Measurements from ENCODE around the gene C1QL4.
"Not testable (repeated sequence)": the region's sequence is repeated elsewhere in the genome, so short reads cannot be mapped to it uniquely, and the experiment has no call there.

The C1QL4 gene

DNA sequence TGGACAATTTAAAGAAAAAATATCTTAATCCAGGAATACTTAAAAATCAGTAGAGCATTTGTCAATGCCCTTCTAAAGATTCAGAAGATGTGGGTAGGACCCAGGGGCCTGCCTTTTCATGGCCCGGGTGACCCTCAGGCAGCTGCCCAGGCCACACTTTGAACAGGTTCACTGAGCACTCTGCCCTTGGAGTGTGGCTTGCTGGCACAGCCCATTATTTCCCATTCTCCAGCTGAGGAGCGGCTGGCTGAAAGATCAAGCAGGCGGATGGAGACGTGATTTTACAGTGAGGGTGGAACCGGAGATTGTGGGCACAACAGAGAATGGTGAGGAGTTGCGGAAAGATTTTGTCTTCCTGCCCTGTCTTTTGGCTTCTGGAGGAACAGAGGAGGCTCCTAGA, 49.1 kb downstream of the C1QL4 start:
- Histone ChIP-seq H3K79me2 (ENCODE audit: control insufficient read depth, insufficient read depth, low read length, unreplicated experiment) (no peaks in the 10 kb centered on the region), H3K27me3 (ENCODE audit: insufficient read depth, low read length) (no peaks in the 10 kb centered on the region), H3K27ac (ENCODE audit: low read depth, low read length) (no peak overlapping the region), H2AFZ (ENCODE audit: low read length, unreplicated experiment) (no peak overlapping the region), H3K4me1 (ENCODE audit: control insufficient read depth, insufficient read depth, low read length, unreplicated experiment) (no peaks in the 10 kb centered on the region), H3K36me3 (ENCODE audit: insufficient read depth, low read length) (no peaks in the 10 kb centered on the region), H3K4me3 (ENCODE audit: low read depth, low read length) (no peak overlapping the region)

DNA sequence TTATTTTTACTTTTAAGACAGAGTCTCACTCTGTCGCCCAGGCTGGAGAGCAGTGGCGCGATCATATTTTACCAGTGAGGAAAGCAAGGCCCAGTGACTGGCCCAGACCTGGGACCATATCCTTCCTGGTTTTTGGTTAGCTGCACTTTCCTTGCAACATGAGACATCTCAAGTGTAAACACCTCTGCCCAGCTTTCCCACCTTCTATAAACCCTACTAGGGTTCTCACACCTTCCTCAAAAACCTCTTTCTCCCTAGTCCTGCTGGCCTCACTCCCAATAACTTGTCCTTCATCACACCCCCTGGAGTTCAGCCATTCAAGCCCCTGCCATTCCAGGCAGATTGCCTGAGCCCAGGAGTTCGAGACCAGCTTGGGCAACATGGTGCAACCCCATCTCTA, 52.3 kb downstream of the C1QL4 start:
- no peaks in the 10 kb centered on the region for H3K4me1 ChIP-seq (ENCODE audit: control insufficient read depth, insufficient read depth, low read length, unreplicated experiment)
- no peaks in the 10 kb centered on the region for H3K27me3 ChIP-seq (ENCODE audit: insufficient read depth, low read length)
- H3K36me3 ChIP-seq (ENCODE audit: insufficient read depth, low read length), result no peaks in the 10 kb centered on the region
- H3K79me2 ChIP-seq (ENCODE audit: control insufficient read depth, insufficient read depth, low read length, unreplicated experiment), result no peaks in the 10 kb centered on the region
- H2AFZ ChIP-seq (ENCODE audit: low read length, unreplicated experiment), result no peak overlapping the region
- H3K27ac ChIP-seq (ENCODE audit: low read depth, low read length), result no peak overlapping the region
- H3K4me3 ChIP-seq (ENCODE audit: low read depth, low read length), result no peak overlapping the region

DNA sequence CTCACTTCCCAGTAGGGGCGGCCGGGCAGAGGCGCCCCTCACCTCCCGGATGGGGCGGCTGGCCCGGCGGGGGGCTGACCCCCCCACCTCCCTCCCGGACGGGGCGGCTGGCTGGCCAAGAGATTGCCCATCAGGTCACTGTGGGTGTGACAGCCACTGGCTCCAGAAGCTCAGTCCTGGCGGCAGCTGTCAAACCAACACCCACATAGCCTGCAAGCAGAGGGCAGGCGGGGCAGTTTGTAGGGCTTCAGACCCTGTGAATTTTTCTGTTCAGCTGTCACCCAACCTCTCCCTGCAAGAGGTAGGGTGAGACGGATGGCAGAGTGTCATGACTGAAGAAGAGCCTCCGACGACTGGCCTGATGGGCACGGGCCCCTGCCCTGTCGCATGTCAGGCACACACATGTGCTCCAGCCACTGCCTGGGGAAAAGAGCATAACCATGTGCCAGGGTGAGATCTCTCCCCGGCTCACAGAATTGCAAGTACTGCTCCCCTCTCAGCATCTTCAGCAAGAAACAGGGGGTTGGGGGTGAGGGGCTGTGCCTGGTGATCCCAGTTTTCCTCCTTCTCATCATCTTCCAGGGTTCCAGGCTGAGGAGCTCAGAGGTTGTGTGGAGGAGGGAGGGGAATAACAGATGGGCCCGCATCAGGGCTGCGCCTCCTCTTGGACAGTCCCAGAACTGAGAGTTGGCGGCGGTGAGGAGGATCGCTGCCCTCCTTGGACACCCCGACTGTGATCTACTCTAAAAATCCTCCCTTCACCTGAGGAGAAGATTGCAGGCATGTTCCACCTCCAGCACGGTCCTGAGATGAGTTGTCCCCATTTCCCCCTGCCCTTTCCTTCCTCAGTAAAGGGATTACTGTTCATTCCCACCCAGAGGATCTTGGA, 53.2 kb downstream of the C1QL4 start:
- H2AFZ ChIP-seq (ENCODE audit: low read length, unreplicated experiment), result no peak overlapping the region

DNA sequence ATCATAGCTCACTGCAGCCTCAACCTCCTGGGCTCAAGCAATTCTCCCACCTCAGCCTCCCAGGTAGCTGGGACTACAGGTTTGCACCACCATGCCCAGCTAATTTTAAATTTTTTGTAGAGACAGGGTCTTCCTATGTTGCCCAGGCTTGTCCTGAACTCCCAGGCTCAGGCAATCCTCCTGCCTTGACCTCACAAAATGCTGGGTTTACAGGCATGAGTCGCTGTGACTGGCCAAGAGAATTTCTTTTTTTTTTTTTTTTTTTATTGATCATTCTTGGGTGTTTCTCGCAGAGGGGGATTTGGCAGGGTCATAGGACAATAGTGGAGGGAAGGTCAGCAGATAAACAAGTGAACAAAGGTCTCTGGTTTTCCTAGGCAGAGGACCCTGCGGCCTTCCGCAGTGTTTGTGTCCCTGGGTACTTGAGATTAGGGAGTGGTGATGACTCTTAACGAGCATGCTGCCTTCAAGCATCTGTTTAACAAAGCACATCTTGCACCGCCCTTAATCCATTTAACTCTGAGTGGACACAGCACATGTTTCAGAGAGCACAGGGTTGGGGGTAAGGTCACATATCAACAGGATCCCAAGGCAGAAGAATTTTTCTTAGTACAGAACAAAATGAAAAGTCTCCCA, 54.1 kb downstream of the C1QL4 start:
- H2AFZ ChIP-seq (ENCODE audit: low read length, unreplicated experiment); H3K27ac ChIP-seq (ENCODE audit: low read depth, low read length); H3K36me3 ChIP-seq (ENCODE audit: insufficient read depth, low read length); H3K79me2 ChIP-seq (ENCODE audit: control insufficient read depth, insufficient read depth, low read length, unreplicated experiment); H3K27me3 ChIP-seq (ENCODE audit: insufficient read depth, low read length); H3K4me3 ChIP-seq (ENCODE audit: low read depth, low read length); H3K4me1 ChIP-seq (ENCODE audit: control insufficient read depth, insufficient read depth, low read length, unreplicated experiment): not testable (repeated sequence)

More for the DNA sequence above, 53.2 kb downstream of the C1QL4 start:
- Histone ChIP-seq H3K4me3 (ENCODE audit: low read depth, low read length) (no peak overlapping the region), H3K79me2 (ENCODE audit: control insufficient read depth, insufficient read depth, low read length, unreplicated experiment) (no peaks in the 10 kb centered on the region), H3K4me1 (ENCODE audit: control insufficient read depth, insufficient read depth, low read length, unreplicated experiment) (no peaks in the 10 kb centered on the region), H3K27me3 (ENCODE audit: insufficient read depth, low read length) (no peaks in the 10 kb centered on the region), H3K36me3 (ENCODE audit: insufficient read depth, low read length) (no peaks in the 10 kb centered on the region), H3K27ac (ENCODE audit: low read depth, low read length) (no peak overlapping the region)
